ENCODE data around the gene MEF2D.
A peak's percentile ranks its signal among the peaks of the same experiment; 100 is the strongest.

Gene MEF2D

DNA sequence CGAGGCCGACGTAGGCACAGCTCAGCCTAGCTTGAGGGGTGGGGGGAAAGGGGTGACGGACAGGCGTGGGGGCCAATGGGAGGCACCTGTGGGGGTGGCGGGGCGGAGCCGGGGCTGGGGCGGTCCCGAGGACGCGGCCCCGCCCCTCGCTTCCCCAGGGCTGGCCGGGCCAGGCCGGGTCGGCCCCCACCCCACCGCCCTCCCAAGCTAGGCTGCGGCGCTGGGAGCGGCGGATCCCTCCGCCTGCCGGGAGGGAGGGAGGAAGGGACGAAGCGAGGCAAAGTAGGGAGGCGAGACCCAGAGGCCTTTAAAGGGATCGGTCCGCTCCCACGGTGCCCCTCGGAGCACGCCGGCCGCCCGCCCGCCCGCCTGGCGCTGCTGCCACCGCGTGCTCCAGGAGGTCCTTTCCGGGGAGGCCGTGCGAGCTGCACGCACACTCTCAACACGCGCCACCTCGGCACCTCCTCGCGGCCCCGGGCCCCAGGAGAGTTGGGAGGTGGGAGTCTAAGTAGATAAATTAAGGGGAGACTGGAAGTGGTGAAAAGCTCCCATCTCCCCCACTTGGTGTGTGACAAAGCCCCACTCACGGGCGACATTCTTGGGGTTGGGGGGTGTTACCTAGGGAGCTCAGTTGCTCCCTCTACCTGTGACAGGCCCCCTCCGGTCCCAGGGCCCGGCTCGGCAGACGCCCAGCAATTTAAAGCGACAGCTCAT lies 375 bp upstream of the MEF2D start (continued):
- TF ChIP-seq ZNF423 (tag by site-specific recombination; IDR thresholded peaks at IDR 0.05) (peak; percentile 80), ZNF785 (tag by site-specific recombination; IDR thresholded peaks at IDR 0.05) (no peak), ZNF354C (tag by site-specific recombination; IDR thresholded peaks at IDR 0.05; ENCODE audit: borderline replicate concordance, low read depth) (no peak), ZNF366 (tag by site-specific recombination; conservative IDR thresholded peaks at IDR 0.05) (peak; percentile 97), MYNN (tag by site-specific recombination; IDR thresholded peaks at IDR 0.05; ENCODE audit: borderline replicate concordance) (no peak), KLF16 (tag by site-specific recombination; IDR thresholded peaks at IDR 0.05) (peak; percentile 68), IKZF3 (tag by site-specific recombination; IDR thresholded peaks at IDR 0.05) (peak; percentile 92), GLIS2 (tag by site-specific recombination; IDR thresholded peaks at IDR 0.05) (peak; percentile 99), ZNF596 (tag by site-specific recombination; IDR thresholded peaks at IDR 0.05) (peak; percentile 4; the same call in 1 of the 2 replicates), ZNF2 (tag by site-specific recombination; IDR thresholded peaks at IDR 0.05) (peak; percentile 82), ZNF76 (tag by site-specific recombination; IDR thresholded peaks at IDR 0.05; ENCODE audit: borderline replicate concordance, low read depth) (peak; percentile 92), WT1 (tag by site-specific recombination; IDR thresholded peaks at IDR 0.05) (peak; percentile 85), ZSCAN16 (tag by site-specific recombination; IDR thresholded peaks at IDR 0.05) (peak; percentile 37; the same call in 1 of the 2 replicates), SP2 (tag by site-specific recombination; IDR thresholded peaks at IDR 0.05) (peak; percentile 83), YY1 (tag by site-specific recombination; IDR thresholded peaks at IDR 0.05) (no peak), ZNF521 (tag by site-specific recombination; IDR thresholded peaks at IDR 0.05) (no peak), ZBTB8A (tag by site-specific recombination; IDR thresholded peaks at IDR 0.05) (peak; percentile 90), ZNF610 (tag by site-specific recombination; IDR thresholded peaks at IDR 0.05; ENCODE audit: borderline replicate concordance) (peak; percentile 96), ZNF501 (tag by site-specific recombination; IDR thresholded peaks at IDR 0.05) (peak; percentile 97), ZNF416 (tag by site-specific recombination; IDR thresholded peaks at IDR 0.05) (no peak), ZNF302 (tag by site-specific recombination; IDR thresholded peaks at IDR 0.05; ENCODE audit: low read depth) (no peak), OVOL3 (tag by site-specific recombination; IDR thresholded peaks at IDR 0.05) (0 out of 2 replicates have a peak, but pooled peaks have one; percentile 30), ZBTB7A (tag by site-specific recombination; IDR thresholded peaks at IDR 0.05; ENCODE audit: low read depth) (peak; percentile 91), PRDM10 (tag by site-specific recombination; IDR thresholded peaks at IDR 0.05) (peak; percentile 90)
- TF ChIP-seq, protein P1, sequence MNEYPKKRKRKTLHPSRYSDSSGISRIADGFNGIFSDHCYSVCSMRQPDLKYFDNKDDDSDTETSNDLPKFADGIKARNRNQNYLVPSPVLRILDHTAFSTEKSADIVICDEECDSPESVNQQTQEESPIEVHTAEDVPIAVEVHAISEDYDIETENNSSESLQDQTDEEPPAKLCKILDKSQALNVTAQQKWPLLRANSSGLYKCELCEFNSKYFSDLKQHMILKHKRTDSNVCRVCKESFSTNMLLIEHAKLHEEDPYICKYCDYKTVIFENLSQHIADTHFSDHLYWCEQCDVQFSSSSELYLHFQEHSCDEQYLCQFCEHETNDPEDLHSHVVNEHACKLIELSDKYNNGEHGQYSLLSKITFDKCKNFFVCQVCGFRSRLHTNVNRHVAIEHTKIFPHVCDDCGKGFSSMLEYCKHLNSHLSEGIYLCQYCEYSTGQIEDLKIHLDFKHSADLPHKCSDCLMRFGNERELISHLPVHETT (tag by site-specific recombination; IDR thresholded peaks at IDR 0.05), result 0 out of 2 replicates have a peak, but pooled peaks have one; percentile 33
- TF ChIP-seq, protein P2, sequence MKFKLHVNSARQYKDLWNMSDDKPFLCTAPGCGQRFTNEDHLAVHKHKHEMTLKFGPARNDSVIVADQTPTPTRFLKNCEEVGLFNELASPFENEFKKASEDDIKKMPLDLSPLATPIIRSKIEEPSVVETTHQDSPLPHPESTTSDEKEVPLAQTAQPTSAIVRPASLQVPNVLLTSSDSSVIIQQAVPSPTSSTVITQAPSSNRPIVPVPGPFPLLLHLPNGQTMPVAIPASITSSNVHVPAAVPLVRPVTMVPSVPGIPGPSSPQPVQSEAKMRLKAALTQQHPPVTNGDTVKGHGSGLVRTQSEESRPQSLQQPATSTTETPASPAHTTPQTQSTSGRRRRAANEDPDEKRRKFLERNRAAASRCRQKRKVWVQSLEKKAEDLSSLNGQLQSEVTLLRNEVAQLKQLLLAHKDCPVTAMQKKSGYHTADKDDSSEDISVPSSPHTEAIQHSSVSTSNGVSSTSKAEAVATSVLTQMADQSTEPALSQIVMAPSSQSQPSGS (tag by site-specific recombination; IDR thresholded peaks at IDR 0.05; ENCODE audit: low read depth), result 0 out of 2 replicates have a peak, but pooled peaks have one; percentile 33
- TF ChIP-seq, protein P3, sequence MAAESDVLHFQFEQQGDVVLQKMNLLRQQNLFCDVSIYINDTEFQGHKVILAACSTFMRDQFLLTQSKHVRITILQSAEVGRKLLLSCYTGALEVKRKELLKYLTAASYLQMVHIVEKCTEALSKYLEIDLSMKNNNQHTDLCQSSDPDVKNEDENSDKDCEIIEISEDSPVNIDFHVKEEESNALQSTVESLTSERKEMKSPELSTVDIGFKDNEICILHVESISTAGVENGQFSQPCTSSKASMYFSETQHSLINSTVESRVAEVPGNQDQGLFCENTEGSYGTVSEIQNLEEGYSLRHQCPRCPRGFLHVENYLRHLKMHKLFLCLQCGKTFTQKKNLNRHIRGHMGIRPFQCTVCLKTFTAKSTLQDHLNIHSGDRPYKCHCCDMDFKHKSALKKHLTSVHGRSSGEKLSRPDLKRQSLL (tag by site-specific recombination; IDR thresholded peaks at IDR 0.05), result no peak
- TF ChIP-seq, protein P4, sequence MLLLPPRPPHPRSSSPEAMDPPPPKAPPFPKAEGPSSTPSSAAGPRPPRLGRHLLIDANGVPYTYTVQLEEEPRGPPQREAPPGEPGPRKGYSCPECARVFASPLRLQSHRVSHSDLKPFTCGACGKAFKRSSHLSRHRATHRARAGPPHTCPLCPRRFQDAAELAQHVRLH (tag by site-specific recombination; IDR thresholded peaks at IDR 0.05), result 0 out of 2 replicates have a peak, but pooled peaks have one; percentile 9
- TF ChIP-seq, protein P5, sequence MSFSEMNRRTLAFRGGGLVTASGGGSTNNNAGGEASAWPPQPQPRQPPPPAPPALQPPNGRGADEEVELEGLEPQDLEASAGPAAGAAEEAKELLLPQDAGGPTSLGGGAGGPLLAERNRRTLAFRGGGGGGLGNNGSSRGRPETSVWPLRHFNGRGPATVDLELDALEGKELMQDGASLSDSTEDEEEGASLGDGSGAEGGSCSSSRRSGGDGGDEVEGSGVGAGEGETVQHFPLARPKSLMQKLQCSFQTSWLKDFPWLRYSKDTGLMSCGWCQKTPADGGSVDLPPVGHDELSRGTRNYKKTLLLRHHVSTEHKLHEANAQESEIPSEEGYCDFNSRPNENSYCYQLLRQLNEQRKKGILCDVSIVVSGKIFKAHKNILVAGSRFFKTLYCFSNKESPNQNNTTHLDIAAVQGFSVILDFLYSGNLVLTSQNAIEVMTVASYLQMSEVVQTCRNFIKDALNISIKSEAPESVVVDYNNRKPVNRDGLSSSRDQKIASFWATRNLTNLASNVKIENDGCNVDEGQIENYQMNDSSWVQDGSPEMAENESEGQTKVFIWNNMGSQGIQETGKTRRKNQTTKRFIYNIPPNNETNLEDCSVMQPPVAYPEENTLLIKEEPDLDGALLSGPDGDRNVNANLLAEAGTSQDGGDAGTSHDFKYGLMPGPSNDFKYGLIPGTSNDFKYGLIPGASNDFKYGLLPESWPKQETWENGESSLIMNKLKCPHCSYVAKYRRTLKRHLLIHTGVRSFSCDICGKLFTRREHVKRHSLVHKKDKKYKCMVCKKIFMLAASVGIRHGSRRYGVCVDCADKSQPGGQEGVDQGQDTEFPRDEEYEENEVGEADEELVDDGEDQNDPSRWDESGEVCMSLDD (tag by site-specific recombination; IDR thresholded peaks at IDR 0.05), result peak; percentile 92
